B cell (primary cell): Measurements from ENCODE around the gene HDDC2. TPM values are rescaled to one million over a fixed set of nuclear protein-coding genes. Genes with fewer than 3 reads are reported as not detected.

Experiments used
- ATAC-seq: fragments of 200-7000 bp; cut with Tn5 transposase; one replicate; pipeline ENCODE4 v1.10.0; 2021; ENCODE audit warnings: low read depth, mild to moderate bottlenecking, moderate number of reproducible peaks, moderate library complexity
- CTCF ChIA-PET: fragments of 350-600 bp; sonication (Branson Sonifier 250); formaldehyde crosslinking; loops from one replicate; lab custom pipeline; 2021; ENCODE audit warnings: antibody characterized with exemption, inconsistent platforms; lab: Charles Lee
- POLR2A ChIA-PET: fragments of 350-600 bp; sonication (Branson Sonifier 250); formaldehyde crosslinking; loops from one replicate; lab custom pipeline; 2021; ENCODE audit warnings: antibody characterized with exemption; lab: Charles Lee
- DNase-seq: peaks from one replicate; pipeline ENCODE4 v3.0.0; 2013
- H2AFZ ChIP-seq: 2 replicates; pipeline ENCODE4 v1.6.1; 2012; ENCODE audit warnings: mild to moderate bottlenecking, low read depth, low read length; ENCODE audit not compliant: insufficient read depth, poor library complexity, severe bottlenecking
- H3K27ac ChIP-seq, 2 donors: 1 replicate in 1 of 2; 2 replicates in 1 of 2; pipeline ENCODE4 v1.5.1; 2012 to 2013; ENCODE audit warnings: low read length in 2 of 2, mild to moderate bottlenecking in 2 of 2, moderate library complexity in 1 of 2
- H3K27me3 ChIP-seq, 4 experiments: fragments of 200-600 bp in 1 of 4; sonication (generic) in 1 of 4; replicated peaks in 1 of 4; 1 replicate in 2 of 4; 2 replicates in 2 of 4; pipeline versions ENCODE4 v1.6.1 to v1.7.0; 2013 to 2016; ENCODE audit warnings: low read length in 3 of 4, mild to moderate bottlenecking in 2 of 4, mixed read lengths in 1 of 4, moderate library complexity in 1 of 4; ENCODE audit not compliant: insufficient read depth in 4 of 4, control insufficient read depth in 3 of 4; ENCODE audit errors: control extremely low read depth in 1 of 4
- H3K36me3 ChIP-seq, 2 experiments: replicated peaks in 1 of 2; 1 replicate in 1 of 2; 2 replicates in 1 of 2; pipeline versions ENCODE4 v1.6.1 to v1.7.1; 2013; ENCODE audit warnings: low read length in 1 of 2; ENCODE audit not compliant: insufficient read depth in 2 of 2, control insufficient read depth in 1 of 2; ENCODE audit errors: control extremely low read depth in 1 of 2, extremely low read depth in 1 of 2
- H3K4me1 ChIP-seq, 2 donors: fragments of 200-600 bp in 1 of 2; sonication (generic) in 1 of 2; 1 replicate in 1 of 2; 2 replicates in 1 of 2; pipeline versions ENCODE4 v1.5.1 to v1.6.1; 2013 to 2017; ENCODE audit warnings: low read length in 2 of 2; ENCODE audit not compliant: control insufficient read depth in 2 of 2, insufficient read depth in 2 of 2
- H3K4me2 ChIP-seq: replicated peaks from 2 replicates; pipeline ENCODE3; 2012; ENCODE audit warnings: mild to moderate bottlenecking, low read depth, low read length; ENCODE audit not compliant: poor library complexity, severe bottlenecking
- H3K4me3 ChIP-seq, 5 experiments: fragments of 200-600 bp in 1 of 5; sonication (generic) in 1 of 5; 1 replicate in 3 of 5; 2 replicates in 2 of 5; pipeline versions ENCODE4 v1.5.1 to v1.7.0; 2011 to 2016; ENCODE audit warnings: low read length in 4 of 5, mild to moderate bottlenecking in 4 of 5, low read depth in 2 of 5, control low read depth in 1 of 5, moderate library complexity in 1 of 5; ENCODE audit not compliant: insufficient read depth in 1 of 5; ENCODE audit errors: control extremely low read depth in 1 of 5, extremely low read depth in 1 of 5
- H3K79me2 ChIP-seq: fragments of 200-600 bp; sonication (generic); one replicate; pipeline ENCODE4 v1.6.0; 2016; ENCODE audit warnings: low read length; ENCODE audit not compliant: control insufficient read depth, insufficient read depth
- H3K9ac ChIP-seq: fragments of 200-600 bp; sonication (generic); 2 replicates; pipeline ENCODE4 v1.6.1; 2017; ENCODE audit warnings: mild to moderate bottlenecking, low read length, moderate library complexity
- H3K9me3 ChIP-seq, 3 donors: one replicate each; pipeline versions ENCODE4 v1.6.1 to v1.7.1; 2013; ENCODE audit warnings: low read length in 2 of 3; ENCODE audit not compliant: control insufficient read depth in 2 of 3, insufficient read depth in 1 of 3; ENCODE audit errors: control extremely low read depth in 1 of 3
- H4K20me1 ChIP-seq: 2 replicates; pipeline ENCODE4 v1.6.0; 2012; ENCODE audit warnings: mild to moderate bottlenecking, low read length; ENCODE audit not compliant: insufficient read depth, control insufficient read depth, poor library complexity, severe bottlenecking
- H3K27ac Mint-ChIP-seq: one replicate; pipeline ENCODE4 v1.8.0; 2021; ENCODE audit warnings: mixed read lengths
- H3K27me3 Mint-ChIP-seq: one replicate; pipeline ENCODE4 v1.8.0; 2021; ENCODE audit warnings: mixed read lengths
- H3K4me1 Mint-ChIP-seq: one replicate; pipeline ENCODE4 v1.8.0; 2021; ENCODE audit warnings: mixed read lengths
- H3K4me3 Mint-ChIP-seq: one replicate; pipeline ENCODE4 v1.8.0; 2021; ENCODE audit warnings: mixed read lengths
- H3K9me3 Mint-ChIP-seq: one replicate; pipeline ENCODE4 v1.8.0; 2022; ENCODE audit warnings: mixed read lengths; ENCODE audit not compliant: insufficient read depth
- EZH2 ChIP-seq: IDR thresholded peaks from 2 replicates; pipeline ENCODE4 v1.6.1; 2012; ENCODE audit warnings: borderline replicate concordance, low read depth, mild to moderate bottlenecking, moderate library complexity, low read length; ENCODE audit not compliant: insufficient read depth, poor library complexity, severe bottlenecking
- WGBS: methylation state at CpG from one replicate; pipeline ENCODE4 v1.1.5; 2013; ENCODE audit warnings: missing lambda C conversion rate; ENCODE audit not compliant: insufficient coverage; 5-methylcytosine and 5-hydroxymethylcytosine counted together
- intact Hi-C: fragments of 100-400 bp; cut with micrococcal nuclease; formaldehyde crosslinking; loops from one replicate; pipeline ENCODE4 v1.10.0; 2022
- polyA plus RNA-seq: library from polyadenylated mRNA; depleted of rRNA; stranded (reverse); fragments of >200 nt; gene quantifications from 2 replicates; pipeline ENCODE4 v1.2.3, GENCODE V29; 2012
- total RNA-seq, 2 donors: library from RNA; stranded (reverse); fragments of 120-200 nt in 1 of 2; gene quantifications; 1 replicate in 1 of 2; 2 replicates in 1 of 2; pipeline versions ENCODE4 v1.2.3 to v1.2.4, GENCODE V29; 2013 to 2022
- TF ChIP-seq, protein P1 (sequence below): fragments of 200-600 bp; IDR thresholded peaks from one replicate; pipeline ENCODE4 v1.8.0; 2022; ENCODE audit warnings: antibody characterized with exemption, mild to moderate bottlenecking

Gene HDDC2
- total and polyA plus RNA-seq, 2 donors (not counting 1 experiment from before 2014, with no cell fraction given), result 31.6 to 37.6 TPM

DNA sequence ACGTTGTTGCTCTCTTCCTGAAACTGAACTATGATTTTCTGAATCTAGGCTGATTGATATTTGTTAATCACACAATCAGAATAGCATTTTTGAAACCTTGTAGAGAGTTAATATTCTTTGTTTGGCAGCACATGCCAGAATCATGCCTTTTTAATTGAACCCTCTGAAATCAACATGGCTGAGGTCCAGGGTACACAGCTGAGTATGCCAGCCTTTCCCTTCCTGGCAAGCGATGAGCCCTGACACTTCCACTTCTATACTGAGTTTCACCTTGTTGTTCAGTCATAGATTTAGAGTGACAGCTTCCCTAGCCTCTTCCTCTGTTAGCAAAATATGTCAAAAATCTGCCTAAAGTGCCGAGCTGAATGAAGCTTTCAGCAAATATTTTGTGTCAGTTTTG is 6.8 kb downstream of the HDDC2 start:
- Histone ChIP-seq H3K27me3 (no peaks in the 10 kb centered on the region), H3K9ac (no peak overlapping the region), H3K4me2 (no peak overlapping the region), H3K9me3 (no peaks in the 10 kb centered on the region), H3K36me3 (peaks cover 0 to 77% of the 10 kb centered on the region in 2 experiments), H2AFZ (no peak overlapping the region), H3K79me2 (peaks cover 19% of the 10 kb centered on the region), H4K20me1 (peaks cover 6% of the 10 kb centered on the region), H3K4me1 (peaks cover 3 to 4% of the 10 kb centered on the region in 2 donors), H3K4me3 (no peak overlapping the region), H3K27ac (no peak overlapping the region)
- Mint-ChIP-seq H3K27me3 (no peaks in the 10 kb centered on the region), H3K4me1 (peaks cover 18% of the 10 kb centered on the region), H3K27ac (no peak overlapping the region), H3K9me3 (no peaks in the 10 kb centered on the region), H3K4me3 (no peak overlapping the region)
- ATAC-seq (no peak), DNase-seq (no peak)
- ChIA-PET CTCF (interaction anchor here (0.6 kb wide), 1 partner anchor 442 kb away, joined by 6 read pairs; no protein-coding TSS in a partner anchor), POLR2A (no interaction called here)
- WGBS, result 100% methylated on average over 1 of the region's 3 CpGs
- intact Hi-C loops, result no loop called here
- TF ChIP-seq EZH2, result no peak
- TF ChIP-seq, protein P1, sequence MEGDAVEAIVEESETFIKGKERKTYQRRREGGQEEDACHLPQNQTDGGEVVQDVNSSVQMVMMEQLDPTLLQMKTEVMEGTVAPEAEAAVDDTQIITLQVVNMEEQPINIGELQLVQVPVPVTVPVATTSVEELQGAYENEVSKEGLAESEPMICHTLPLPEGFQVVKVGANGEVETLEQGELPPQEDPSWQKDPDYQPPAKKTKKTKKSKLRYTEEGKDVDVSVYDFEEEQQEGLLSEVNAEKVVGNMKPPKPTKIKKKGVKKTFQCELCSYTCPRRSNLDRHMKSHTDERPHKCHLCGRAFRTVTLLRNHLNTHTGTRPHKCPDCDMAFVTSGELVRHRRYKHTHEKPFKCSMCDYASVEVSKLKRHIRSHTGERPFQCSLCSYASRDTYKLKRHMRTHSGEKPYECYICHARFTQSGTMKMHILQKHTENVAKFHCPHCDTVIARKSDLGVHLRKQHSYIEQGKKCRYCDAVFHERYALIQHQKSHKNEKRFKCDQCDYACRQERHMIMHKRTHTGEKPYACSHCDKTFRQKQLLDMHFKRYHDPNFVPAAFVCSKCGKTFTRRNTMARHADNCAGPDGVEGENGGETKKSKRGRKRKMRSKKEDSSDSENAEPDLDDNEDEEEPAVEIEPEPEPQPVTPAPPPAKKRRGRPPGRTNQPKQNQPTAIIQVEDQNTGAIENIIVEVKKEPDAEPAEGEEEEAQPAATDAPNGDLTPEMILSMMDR, result no peak

DNA sequence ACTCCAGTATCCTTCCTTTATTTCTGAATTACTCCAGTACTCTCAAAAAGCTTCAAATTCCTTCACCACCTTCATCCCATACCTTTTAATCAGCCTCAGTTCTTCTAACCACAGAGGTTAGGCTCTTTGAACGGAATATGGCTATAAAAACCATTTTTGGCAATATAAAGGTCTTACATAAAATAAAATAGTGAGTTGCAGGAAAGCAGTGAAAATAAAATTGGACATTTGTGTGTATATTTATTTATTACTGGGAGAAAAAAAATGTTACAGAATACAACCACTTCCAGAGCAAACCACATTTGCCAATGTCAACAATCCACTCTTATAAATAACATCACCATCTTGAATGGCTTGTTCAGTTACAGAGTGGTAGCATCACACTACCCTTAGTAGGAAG is 7.7 kb downstream of the HDDC2 start:
- Mint-ChIP-seq H3K9me3 (no peaks in the 10 kb centered on the region), H3K4me1 (peaks cover 11% of the 10 kb centered on the region), H3K27ac (no peak overlapping the region), H3K4me3 (no peak overlapping the region), H3K27me3 (no peaks in the 10 kb centered on the region)
- Histone ChIP-seq H3K9ac (no peak overlapping the region), H3K9me3 (no peaks in the 10 kb centered on the region), H3K4me1 (no peaks in the 10 kb centered on the region), H4K20me1 (no peaks in the 10 kb centered on the region), H3K4me3 (no peak overlapping the region), H3K27ac (no peak overlapping the region), H2AFZ (no peak overlapping the region), H3K27me3 (no peaks in the 10 kb centered on the region), H3K79me2 (peaks cover 12% of the 10 kb centered on the region), H3K36me3 (peaks cover 0 to 71% of the 10 kb centered on the region in 2 experiments), H3K4me2 (no peak overlapping the region)
- DNase-seq, result no peak
- no peak for ATAC-seq
- intact Hi-C loops, result no loop called here
- TF ChIP-seq EZH2, result no peak
- TF ChIP-seq, protein P1, result no peak
- WGBS, result no CpG with 5 or more reads among the region's 1 CpG
- CTCF ChIA-PET, result interaction anchor here (0.9 to 1.1 kb wide), 2 partner anchors 20 to 459 kb away, joined by 3 to 4 read pairs; no protein-coding TSS in a partner anchor
- POLR2A ChIA-PET, result no interaction called here
